ENCODE data around the gene SSR4.

The SSR4 gene

GRCh38 chrX:153775293-153776119 lies 19.0 kb upstream of the SSR4 start:
- Histone ChIP-seq H3K27ac (no peak overlapping the region), H3K4me3 (no peak overlapping the region)
- no peak for TF ChIP-seq CTCF (IDR thresholded peaks at IDR 0.05)
- DNase-seq (ENCODE audit: low spot score), result peak; percentile 64

- H3K4me3 ChIP-seq, result no peak overlapping the region
- H3K27ac ChIP-seq, result no peak overlapping the region
- DNase-seq (ENCODE audit: low spot score), result no peak
- TF ChIP-seq CTCF (IDR thresholded peaks at IDR 0.05), result no peak
These were observed 18.3 kb upstream of the SSR4 start for GRCh38 chrX:153776120-153776599.

GRCh38 chrX:153776611-153777045 lies 17.8 kb upstream of the SSR4 start:
- no peak overlapping the region for H3K27ac ChIP-seq
- no peak for TF ChIP-seq CTCF (IDR thresholded peaks at IDR 0.05)
- no peak overlapping the region for H3K4me3 ChIP-seq
- DNase-seq (ENCODE audit: low spot score), result no peak

- TF ChIP-seq CTCF (IDR thresholded peaks at IDR 0.05), result no peak
- H3K27ac ChIP-seq, result no peak overlapping the region
- no peak overlapping the region for H3K4me3 ChIP-seq
- DNase-seq (ENCODE audit: low spot score), result no peak
These were observed 17.0 kb upstream of the SSR4 start for GRCh38 chrX:153777261-153778090.

GRCh38 chrX:153778181-153778580 lies 16.3 kb upstream of the SSR4 start:
- no peak for DNase-seq (ENCODE audit: low spot score)
- H3K4me3 ChIP-seq, result no peak overlapping the region
- no peak for TF ChIP-seq CTCF (IDR thresholded peaks at IDR 0.05)
- H3K27ac ChIP-seq, result no peak overlapping the region

- Histone ChIP-seq H3K4me3 (no peak overlapping the region), H3K27ac (no peak overlapping the region)
- DNase-seq (ENCODE audit: low spot score), result no peak
- no peak for TF ChIP-seq CTCF (IDR thresholded peaks at IDR 0.05)
These were observed 15.8 kb upstream of the SSR4 start for GRCh38 chrX:153778684-153779101.

Data from coronary artery (tissue), 2 donors.